A549 (cell line): ENCODE measurements around the gene TPGS1. TPM values are rescaled to one million over a fixed set of nuclear protein-coding genes. Genes with fewer than 3 reads are reported as not detected.

Experiments used
- ATAC-seq, 2 experiments: fragments of 200-7000 bp in 1 of 2; fragments of >200 bp in 1 of 2; cut with Nextera tagmentation in 1 of 2; cut with Tn5 transposase in 1 of 2; 3 replicates each; pipeline versions ENCODE4 v1.8.0 to v1.9.1; 2018 to 2020; ENCODE audit warnings: mild to moderate bottlenecking in 1 of 2, moderate library complexity in 1 of 2
- CTCF ChIA-PET: fragments of 300-600 bp; sonication (Branson Sonifier 250); formaldehyde crosslinking; extraction: SDS; loops from one replicate; lab custom pipeline; 2021; ENCODE audit warnings: antibody characterized with exemption, inconsistent platforms; lab: Yijun Ruan, JAX
- POLR2A ChIA-PET: fragments of 350-600 bp; formaldehyde crosslinking; extraction: SDS; loops from one replicate; lab custom pipeline; 2021; ENCODE audit warnings: antibody characterized with exemption, inconsistent platforms; lab: Yijun Ruan, JAX
- DNase-seq, 2 experiments: peaks; one replicate each; pipeline versions ENCODE4 v3.0.0 to v3.0.0-alpha.2; 2011 to 2016; ENCODE audit warnings: low read depth in 1 of 2, low spot score in 1 of 2
- FAIRE-seq: peaks from 2 replicates; lab custom pipeline; 2011; peaks lifted over from hg19 to GRCh38; lab: Jason Lieb, UNC
- H3K27ac ChIP-seq, 2 experiments: fragments of >200 bp; sonication (Bioruptor Twin); formaldehyde crosslinking; 3 replicates each; pipeline ENCODE4 v1.5.1; 2016 to 2017
- H3K4me1 ChIP-seq: fragments of >200 bp; sonication (Bioruptor Twin); formaldehyde crosslinking; 3 replicates; pipeline ENCODE4 v1.6.1; 2016
- H3K4me2 ChIP-seq: fragments of >200 bp; sonication (Bioruptor Twin); formaldehyde crosslinking; 3 replicates; pipeline ENCODE4 v1.6.1; 2016
- H3K4me3 ChIP-seq: fragments of >200 bp; sonication (Bioruptor Twin); formaldehyde crosslinking; 3 replicates; pipeline ENCODE4 v1.5.1; 2016
- H3K9me3 ChIP-seq: fragments of >200 bp; sonication (Bioruptor Twin); formaldehyde crosslinking; 3 replicates; pipeline ENCODE4 v1.6.1; 2016
- CBX8 ChIP-seq: fragments of 200-600 bp; sonication (generic); IDR thresholded peaks from 2 replicates; pipeline ENCODE4 v1.6.1; 2016
- EHF ChIP-seq: fragments of 250-450 bp; sonication (Bioruptor Pico); IDR thresholded peaks from 2 replicates; pipeline ENCODE4 v1.5.0; 2020; ENCODE audit warnings: mild to moderate bottlenecking
- EHMT2 ChIP-seq: fragments of 200-600 bp; sonication (generic); IDR thresholded peaks from 2 replicates; pipeline ENCODE4 v1.6.1; 2016; ENCODE audit warnings: antibody characterized with exemption, low read depth, mild to moderate bottlenecking, moderate library complexity
- EP300 ChIP-seq, 2 experiments: fragments of >200 bp; sonication (Bioruptor Twin); formaldehyde crosslinking; IDR thresholded peaks; 2 replicates in 1 of 2; 3 replicates in 1 of 2; pipeline ENCODE4 v1.6.1; 2016 to 2017
- HOXB5 ChIP-seq: fragments of 250-450 bp; sonication (Bioruptor Pico); IDR thresholded peaks from 2 replicates; pipeline ENCODE4 v1.5.0; 2020; ENCODE audit warnings: mild to moderate bottlenecking, moderate library complexity
- KDM1A ChIP-seq: fragments of 200-600 bp; sonication (generic); IDR thresholded peaks from 2 replicates; pipeline ENCODE4 v1.6.1; 2016; ENCODE audit warnings: low read depth, mild to moderate bottlenecking
- MAFK ChIP-seq: fragments of 450-650 bp; IDR thresholded peaks from 2 replicates; pipeline ENCODE4 v1.6.1; 2014; ENCODE audit not compliant: partially characterized antibody
- MAZ ChIP-seq: fragments of 150-350 bp; IDR thresholded peaks from 2 replicates; pipeline ENCODE4 v1.6.1; 2014; ENCODE audit warnings: antibody characterized with exemption, low read depth, low read length, borderline replicate concordance
- MYC ChIP-seq: IDR thresholded peaks from 2 replicates; pipeline ENCODE4 v1.6.1; 2012; ENCODE audit warnings: mild to moderate bottlenecking, inconsistent platforms, low read length, improper control_type of control experiment, borderline replicate concordance
- NFE2L2 ChIP-seq: fragments of 150-350 bp; conservative IDR thresholded peaks from 2 replicates; pipeline ENCODE4 v1.6.1; 2014; ENCODE audit warnings: low read length
- PHF8 ChIP-seq: fragments of 200-600 bp; sonication (generic); IDR thresholded peaks from 2 replicates; pipeline ENCODE4 v1.6.1; 2016; ENCODE audit warnings: low read depth, mild to moderate bottlenecking, antibody characterized with exemption, moderate library complexity, borderline replicate concordance
- RCOR1 ChIP-seq: fragments of 150-350 bp; IDR thresholded peaks from 2 replicates; pipeline ENCODE4 v1.6.1; 2014; ENCODE audit warnings: antibody characterized with exemption, low read length, low read depth
- SMC3 ChIP-seq: fragments of >200 bp; sonication (Bioruptor Twin); formaldehyde crosslinking; IDR thresholded peaks from 3 replicates; pipeline ENCODE4 v1.6.1; 2018; ENCODE audit warnings: inconsistent platforms
- WGBS: methylation state at CpG from one replicate; pipeline ENCODE4 v1.1.6; 2017; ENCODE audit errors: missing lambda C conversion rate; 5-methylcytosine and 5-hydroxymethylcytosine counted together
- polyA plus RNA-seq, 4 experiments: library from polyadenylated mRNA; depleted of rRNA in 3 of 4; stranded (reverse); fragments of >200 nt; fragmentation: RNase III in 1 of 4; extraction: RNeasy Plus Mini Kit Qiagen cat#74134 plus additional on column Dnase treatment in 1 of 4; gene quantifications; 2 replicates in 3 of 4; 3 replicates in 1 of 4; pipeline ENCODE4 v1.2.3, GENCODE V29; 2011 to 2017
- TF ChIP-seq, protein P1 (sequence below): IDR thresholded peaks from 2 replicates; pipeline ENCODE4 v1.6.1; 2012
- TF ChIP-seq, protein P2 (sequence below): fragments of 450-650 bp; IDR thresholded peaks from 2 replicates; pipeline ENCODE4 v1.6.1; 2014; ENCODE audit warnings: antibody characterized with exemption
- TF ChIP-seq, protein P3 (sequence below): fragments of 200-600 bp; sonication (generic); IDR thresholded peaks from 2 replicates; pipeline ENCODE4 v1.6.1; 2016; ENCODE audit warnings: antibody characterized with exemption, mild to moderate bottlenecking, moderate library complexity
- TF ChIP-seq, protein P4 (sequence below): fragments of 250-450 bp; sonication (Bioruptor Pico); IDR thresholded peaks from 2 replicates; pipeline ENCODE4 v1.5.0; 2021; ENCODE audit warnings: mild to moderate bottlenecking, moderate library complexity, borderline replicate concordance

TPGS1 gene
- polyA plus RNA-seq, 2 of the 4 experiments (the other 2 are of a cell fraction), result 2.7 to 13.1 TPM

DNA sequence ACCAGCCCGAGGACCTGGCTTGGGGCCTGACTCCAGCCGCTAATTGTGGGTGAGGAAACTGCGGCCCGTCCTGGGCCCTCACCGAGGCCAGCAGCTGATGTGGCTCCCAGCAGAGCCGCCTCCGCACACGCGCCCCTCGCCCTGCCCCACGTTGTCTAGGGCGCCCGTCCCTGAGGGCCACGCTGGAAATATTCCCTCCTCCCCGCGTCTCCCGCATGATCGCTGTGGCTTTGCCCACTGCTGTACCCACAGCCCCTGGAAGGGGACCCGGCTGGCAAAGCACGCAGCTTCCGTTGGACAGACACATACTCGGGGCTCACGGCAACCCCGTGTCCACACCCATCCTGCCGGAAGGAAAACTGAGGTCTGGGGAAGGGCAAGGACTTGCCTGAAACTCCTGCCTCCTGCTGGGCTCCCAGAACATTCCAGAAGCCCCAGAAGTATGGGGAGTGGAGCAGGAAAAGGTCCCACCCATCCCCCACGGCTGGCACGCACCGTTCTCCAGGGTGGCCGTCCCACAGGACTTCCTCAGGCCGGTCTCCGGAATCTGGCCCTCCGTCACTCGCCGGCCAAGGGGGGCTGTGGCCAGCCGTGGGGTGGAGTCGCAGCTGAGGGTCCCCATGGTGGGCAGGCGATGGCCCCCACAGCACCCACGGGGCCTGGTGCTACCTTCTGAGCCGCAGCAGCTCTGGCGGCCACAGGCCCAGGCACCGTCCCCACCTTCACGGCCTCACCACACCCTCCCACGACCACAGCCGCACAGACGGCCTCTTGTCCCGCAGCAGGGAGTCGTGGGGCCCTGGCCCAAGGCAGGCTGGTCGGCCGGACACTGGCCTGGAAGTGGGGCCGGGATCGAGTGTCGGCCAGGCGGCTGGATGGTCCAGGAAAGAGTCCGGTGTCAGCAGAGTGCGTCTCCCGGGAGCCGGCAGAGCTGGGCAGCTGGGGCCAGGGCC lies 32.9 kb upstream of the TPGS1 start (continued):
- TF ChIP-seq MYC, result no peak
- TF ChIP-seq RCOR1, result no peak
- TF ChIP-seq, protein P1, sequence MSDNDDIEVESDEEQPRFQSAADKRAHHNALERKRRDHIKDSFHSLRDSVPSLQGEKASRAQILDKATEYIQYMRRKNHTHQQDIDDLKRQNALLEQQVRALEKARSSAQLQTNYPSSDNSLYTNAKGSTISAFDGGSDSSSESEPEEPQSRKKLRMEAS, result no peak
- TF ChIP-seq, protein P2, sequence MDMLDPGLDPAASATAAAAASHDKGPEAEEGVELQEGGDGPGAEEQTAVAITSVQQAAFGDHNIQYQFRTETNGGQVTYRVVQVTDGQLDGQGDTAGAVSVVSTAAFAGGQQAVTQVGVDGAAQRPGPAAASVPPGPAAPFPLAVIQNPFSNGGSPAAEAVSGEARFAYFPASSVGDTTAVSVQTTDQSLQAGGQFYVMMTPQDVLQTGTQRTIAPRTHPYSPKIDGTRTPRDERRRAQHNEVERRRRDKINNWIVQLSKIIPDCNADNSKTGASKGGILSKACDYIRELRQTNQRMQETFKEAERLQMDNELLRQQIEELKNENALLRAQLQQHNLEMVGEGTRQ, result no peak

DNA sequence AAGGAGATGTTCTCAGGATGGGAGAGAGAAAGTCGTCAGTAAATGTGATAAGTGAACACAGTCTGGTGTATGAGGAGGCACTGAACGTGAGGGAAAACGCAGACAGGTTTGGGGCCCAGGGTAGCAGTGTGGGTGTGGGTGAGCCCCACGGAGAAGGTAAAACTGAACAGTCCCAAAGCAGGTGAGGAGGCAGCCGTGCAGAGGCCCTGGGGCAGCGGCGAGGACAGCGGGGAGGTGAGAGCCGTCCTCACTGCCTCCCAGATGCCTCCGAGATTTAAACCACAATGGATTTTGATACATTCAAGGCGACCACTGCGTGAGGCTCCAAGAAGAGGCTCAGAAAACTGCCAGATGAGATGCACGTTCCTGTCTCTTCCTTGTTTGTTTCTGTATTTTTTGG lies 31.9 kb upstream of the TPGS1 start:
- no peak for DNase-seq
- no peak for TF ChIP-seq EP300 (IDR thresholded peaks at IDR 0.05)
- no peak for TF ChIP-seq MYC
- no peak for TF ChIP-seq HOXB5
- no peak for TF ChIP-seq EHMT2
- TF ChIP-seq, protein P3, sequence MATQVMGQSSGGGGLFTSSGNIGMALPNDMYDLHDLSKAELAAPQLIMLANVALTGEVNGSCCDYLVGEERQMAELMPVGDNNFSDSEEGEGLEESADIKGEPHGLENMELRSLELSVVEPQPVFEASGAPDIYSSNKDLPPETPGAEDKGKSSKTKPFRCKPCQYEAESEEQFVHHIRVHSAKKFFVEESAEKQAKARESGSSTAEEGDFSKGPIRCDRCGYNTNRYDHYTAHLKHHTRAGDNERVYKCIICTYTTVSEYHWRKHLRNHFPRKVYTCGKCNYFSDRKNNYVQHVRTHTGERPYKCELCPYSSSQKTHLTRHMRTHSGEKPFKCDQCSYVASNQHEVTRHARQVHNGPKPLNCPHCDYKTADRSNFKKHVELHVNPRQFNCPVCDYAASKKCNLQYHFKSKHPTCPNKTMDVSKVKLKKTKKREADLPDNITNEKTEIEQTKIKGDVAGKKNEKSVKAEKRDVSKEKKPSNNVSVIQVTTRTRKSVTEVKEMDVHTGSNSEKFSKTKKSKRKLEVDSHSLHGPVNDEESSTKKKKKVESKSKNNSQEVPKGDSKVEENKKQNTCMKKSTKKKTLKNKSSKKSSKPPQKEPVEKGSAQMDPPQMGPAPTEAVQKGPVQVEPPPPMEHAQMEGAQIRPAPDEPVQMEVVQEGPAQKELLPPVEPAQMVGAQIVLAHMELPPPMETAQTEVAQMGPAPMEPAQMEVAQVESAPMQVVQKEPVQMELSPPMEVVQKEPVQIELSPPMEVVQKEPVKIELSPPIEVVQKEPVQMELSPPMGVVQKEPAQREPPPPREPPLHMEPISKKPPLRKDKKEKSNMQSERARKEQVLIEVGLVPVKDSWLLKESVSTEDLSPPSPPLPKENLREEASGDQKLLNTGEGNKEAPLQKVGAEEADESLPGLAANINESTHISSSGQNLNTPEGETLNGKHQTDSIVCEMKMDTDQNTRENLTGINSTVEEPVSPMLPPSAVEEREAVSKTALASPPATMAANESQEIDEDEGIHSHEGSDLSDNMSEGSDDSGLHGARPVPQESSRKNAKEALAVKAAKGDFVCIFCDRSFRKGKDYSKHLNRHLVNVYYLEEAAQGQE, result no peak
- no peak for TF ChIP-seq KDM1A
- ChIA-PET POLR2A (no interaction called here), CTCF (no interaction called here)
- no peaks in the 10 kb centered on the region for H3K4me1 ChIP-seq
- WGBS, result 73% methylated on average over 13 of the region's 13 CpGs
- no peak overlapping the region for H3K4me2 ChIP-seq
- ATAC-seq, result no peak
- H3K9me3 ChIP-seq, result no peaks in the 10 kb centered on the region
- no peak for FAIRE-seq
- no peak overlapping the region for H3K4me3 ChIP-seq
- no peak overlapping the region for H3K27ac ChIP-seq

DNA sequence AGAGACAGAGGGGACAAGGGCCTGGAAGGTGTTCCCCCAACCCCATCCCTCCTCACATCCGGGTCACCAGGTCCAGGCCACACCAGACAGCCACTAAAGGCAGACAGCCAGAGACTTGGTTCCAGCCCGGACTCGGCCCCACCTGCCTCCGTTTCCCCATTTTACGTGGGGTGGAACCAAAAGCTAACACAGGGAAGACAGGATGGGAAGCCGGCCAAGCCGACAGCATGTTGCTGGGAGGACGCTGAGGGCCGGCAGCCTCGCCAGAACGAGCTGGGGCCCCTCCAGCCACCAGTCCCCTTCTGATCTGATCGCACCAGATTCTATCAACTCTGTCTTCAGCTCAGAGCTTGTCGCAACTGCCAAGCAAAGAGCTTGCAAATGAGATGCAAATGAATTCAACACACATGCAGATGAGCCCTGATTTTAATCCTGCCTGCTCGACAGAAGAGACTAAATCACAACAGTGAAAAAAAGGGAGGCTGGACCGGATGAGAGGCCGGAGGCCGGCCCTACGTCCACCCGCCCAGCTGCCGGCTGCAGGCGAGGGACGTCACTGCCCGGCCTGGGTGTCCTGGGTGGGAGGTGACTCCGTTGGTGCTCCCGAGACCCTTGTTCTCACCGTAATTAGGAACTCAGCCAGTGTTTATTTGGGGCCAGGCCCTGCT lies 28.9 kb upstream of the TPGS1 start:
- CTCF ChIA-PET, result interaction anchor here (0.7 kb wide), 1 partner anchor 32 kb away, joined by 3 read pairs; no protein-coding TSS in a partner anchor
- FAIRE-seq, result no peak

More for the DNA sequence above, 28.9 kb upstream of the TPGS1 start:
- no peaks in the 10 kb centered on the region for H3K9me3 ChIP-seq
- H3K27ac ChIP-seq, result no peak overlapping the region
- 81% methylated on average over 26 of the region's 26 CpGs for WGBS
- POLR2A ChIA-PET, result no interaction called here
- no peak for ATAC-seq
- no peak overlapping the region for H3K4me2 ChIP-seq
- no peak for TF ChIP-seq MYC
- no peak for TF ChIP-seq HOXB5
- TF ChIP-seq NFE2L2, result no peak
- TF ChIP-seq, protein P4, sequence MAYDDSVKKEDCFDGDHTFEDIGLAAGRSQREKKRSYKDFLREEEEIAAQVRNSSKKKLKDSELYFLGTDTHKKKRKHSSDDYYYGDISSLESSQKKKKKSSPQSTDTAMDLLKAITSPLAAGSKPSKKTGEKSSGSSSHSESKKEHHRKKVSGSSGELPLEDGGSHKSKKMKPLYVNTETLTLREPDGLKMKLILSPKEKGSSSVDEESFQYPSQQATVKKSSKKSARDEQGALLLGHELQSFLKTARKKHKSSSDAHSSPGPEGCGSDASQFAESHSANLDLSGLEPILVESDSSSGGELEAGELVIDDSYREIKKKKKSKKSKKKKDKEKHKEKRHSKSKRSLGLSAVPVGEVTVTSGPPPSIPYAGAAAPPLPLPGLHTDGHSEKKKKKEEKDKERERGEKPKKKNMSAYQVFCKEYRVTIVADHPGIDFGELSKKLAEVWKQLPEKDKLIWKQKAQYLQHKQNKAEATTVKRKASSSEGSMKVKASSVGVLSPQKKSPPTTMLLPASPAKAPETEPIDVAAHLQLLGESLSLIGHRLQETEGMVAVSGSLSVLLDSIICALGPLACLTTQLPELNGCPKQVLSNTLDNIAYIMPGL (CRISPR knock-in tag), result no peak
- TF ChIP-seq CBX8, result no peak
- TF ChIP-seq EHF, result no peak
- TF ChIP-seq PHF8, result no peak
- no peak for TF ChIP-seq MAFK
- no peak for TF ChIP-seq SMC3
- no peak for TF ChIP-seq MAZ
- TF ChIP-seq, protein P1, result no peak
- DNase-seq, result no peak
- no peak overlapping the region for H3K4me3 ChIP-seq
- H3K4me1 ChIP-seq, result no peaks in the 10 kb centered on the region
